H1 (cell line): ENCODE measurements around the gene ARHGAP24. TPM values are rescaled to one million over a fixed set of nuclear protein-coding genes. Genes with fewer than 3 reads are reported as not detected.

ENCODE experiments used
- CTCF ChIA-PET: fragments of 300-600 bp; sonication (Branson Sonifier 250); formaldehyde crosslinking; loops from one replicate; lab custom pipeline; 2021; ENCODE audit not compliant: partially characterized antibody; lab: Charles Lee
- POLR2A ChIA-PET: fragments of 300-600 bp; sonication (Branson Sonifier 250); formaldehyde crosslinking; loops from one replicate; lab custom pipeline; 2021; ENCODE audit warnings: inconsistent platforms; ENCODE audit not compliant: partially characterized antibody; lab: Charles Lee
- DNase-seq, 2 experiments: peaks; one replicate each; pipeline versions ENCODE4 v3.0.0 to v3.0.0-alpha.2; 2010 to 2022; ENCODE audit warnings: low spot score in 2 of 2, low read depth in 1 of 2, mixed read lengths in 1 of 2
- FAIRE-seq: peaks from 2 replicates; lab custom pipeline; 2011; peaks lifted over from hg19 to GRCh38; lab: Jason Lieb, UNC
- H2AFZ ChIP-seq: 2 replicates; pipeline ENCODE4 v1.8.1; 2012; ENCODE audit warnings: low read length, inconsistent platforms
- H2AK5ac ChIP-seq: 2 replicates; pipeline ENCODE4 v1.6.1; 2013; ENCODE audit warnings: low read depth, low read length
- H2BK120ac ChIP-seq: replicated peaks from 2 replicates; pipeline ENCODE3; 2013; ENCODE audit warnings: low read depth, low read length, inconsistent platforms
- H2BK12ac ChIP-seq: 2 replicates; pipeline ENCODE4 v1.6.1; 2013; ENCODE audit warnings: low read depth, low read length
- H2BK15ac ChIP-seq: 2 replicates; pipeline ENCODE4 v1.6.1; 2013; ENCODE audit warnings: low read length
- H2BK20ac ChIP-seq: 2 replicates; pipeline ENCODE4 v1.6.1; 2013; ENCODE audit warnings: low read length
- H2BK5ac ChIP-seq: 2 replicates; pipeline ENCODE4 v1.6.1; 2013; ENCODE audit warnings: low read depth, low read length
- H3K14ac ChIP-seq: 2 replicates; pipeline ENCODE4 v1.6.1; 2013; ENCODE audit warnings: inconsistent platforms; ENCODE audit not compliant: insufficient read length
- H3K18ac ChIP-seq: 2 replicates; pipeline ENCODE4 v1.6.1; 2013; ENCODE audit warnings: low read length; ENCODE audit errors: extremely low read depth
- H3K23ac ChIP-seq: 2 replicates; pipeline ENCODE4 v1.6.1; 2013; ENCODE audit warnings: inconsistent platforms; ENCODE audit not compliant: insufficient read length
- H3K23me2 ChIP-seq: 2 replicates; pipeline ENCODE4 v1.6.1; 2013; ENCODE audit warnings: low read depth, low read length
- H3K27ac ChIP-seq: 2 replicates; pipeline ENCODE4 v1.6.1; 2011; ENCODE audit warnings: low read depth, low read length, inconsistent platforms
- H3K27me3 ChIP-seq, 4 experiments: replicated peaks in 1 of 4; 1 replicate in 1 of 4; 2 replicates in 3 of 4; pipeline versions ENCODE4 v1.6.1 to v1.8.1; 2011 to 2013; ENCODE audit warnings: low read length in 3 of 4, mild to moderate bottlenecking in 3 of 4, inconsistent platforms in 2 of 4, mixed read lengths in 2 of 4, moderate library complexity in 1 of 4; ENCODE audit not compliant: control insufficient read depth in 3 of 4, insufficient read depth in 3 of 4; ENCODE audit errors: extremely low read depth in 1 of 4
- H3K36me3 ChIP-seq, 4 experiments: 2 replicates each; pipeline versions ENCODE4 v1.6.1 to v1.8.1; 2011 to 2013; ENCODE audit warnings: mild to moderate bottlenecking in 4 of 4, low read length in 3 of 4, moderate library complexity in 2 of 4, control low read depth in 1 of 4, inconsistent platforms in 1 of 4; ENCODE audit not compliant: insufficient read depth in 4 of 4, control insufficient read depth in 2 of 4
- H3K4ac ChIP-seq: replicated peaks from 2 replicates; pipeline ENCODE3; 2013; ENCODE audit warnings: low read length, low read depth, mixed read lengths, inconsistent platforms; ENCODE audit not compliant: insufficient read length
- H3K4me1 ChIP-seq, 4 experiments: replicated peaks in 1 of 4; 1 replicate in 1 of 4; 2 replicates in 3 of 4; pipeline versions ENCODE4 v1.6.1 to v1.8.1; 2011 to 2013; ENCODE audit warnings: low read length in 3 of 4, inconsistent platforms in 2 of 4, mixed read lengths in 1 of 4; ENCODE audit not compliant: insufficient read depth in 4 of 4, control insufficient read depth in 3 of 4
- H3K4me2 ChIP-seq, 2 experiments: 2 replicates each; pipeline versions ENCODE4 v1.6.1 to v1.8.1; 2011 to 2013; ENCODE audit warnings: low read depth in 2 of 2, low read length in 2 of 2, control low read depth in 1 of 2, inconsistent platforms in 1 of 2, mild to moderate bottlenecking in 1 of 2; ENCODE audit not compliant: insufficient read depth in 1 of 2
- H3K4me3 ChIP-seq, 4 experiments: fragments of 200-600, 300-600 bp in 1 of 4; sonication (generic), shearing (Covaris generic), sonication (Bioruptor Twin) in 1 of 4; 2 replicates each; pipeline versions ENCODE4 v1.5.1 to v1.8.1; 2011 to 2016; ENCODE audit warnings: low read length in 4 of 4, low read depth in 3 of 4, control low read depth in 2 of 4, inconsistent platforms in 2 of 4, mild to moderate bottlenecking in 2 of 4, mixed read lengths in 1 of 4, moderate library complexity in 1 of 4; ENCODE audit not compliant: insufficient read depth in 2 of 4; ENCODE audit errors: extremely low read depth in 1 of 4
- H3K56ac ChIP-seq: replicated peaks from 2 replicates; pipeline ENCODE3; 2013; ENCODE audit warnings: low read depth, mild to moderate bottlenecking, mixed read lengths, low read length, inconsistent platforms; ENCODE audit not compliant: insufficient read length
- H3K79me1 ChIP-seq: 2 replicates; pipeline ENCODE4 v1.6.1; 2013; ENCODE audit warnings: low read depth, low read length, control low read depth
- H3K79me2 ChIP-seq, 2 experiments: 2 replicates each; pipeline versions ENCODE4 v1.6.1 to v1.8.1; 2012 to 2013; ENCODE audit warnings: low read length in 2 of 2, mild to moderate bottlenecking in 2 of 2, inconsistent platforms in 1 of 2; ENCODE audit not compliant: insufficient read depth in 2 of 2, control insufficient read depth in 1 of 2
- H3K9ac ChIP-seq, 4 experiments: replicated peaks in 1 of 4; 1 replicate in 1 of 4; 2 replicates in 3 of 4; pipeline versions ENCODE4 v1.6.1 to v1.8.1; 2011 to 2013; ENCODE audit warnings: low read depth in 3 of 4, low read length in 3 of 4, control low read depth in 2 of 4, mild to moderate bottlenecking in 2 of 4, moderate library complexity in 2 of 4, inconsistent platforms in 1 of 4; ENCODE audit errors: extremely low read depth in 1 of 4
- H3K9me3 ChIP-seq, 2 experiments: 2 replicates each; pipeline versions ENCODE4 v1.6.1 to v1.8.1; 2012 to 2013; ENCODE audit warnings: mild to moderate bottlenecking in 2 of 2, moderate library complexity in 2 of 2, control low read depth in 1 of 2, inconsistent platforms in 1 of 2, low read depth in 1 of 2, low read length in 1 of 2, mixed read lengths in 1 of 2; ENCODE audit not compliant: insufficient read depth in 2 of 2
- H4K20me1 ChIP-seq, 2 experiments: replicated peaks in 1 of 2; 2 replicates each; pipeline versions ENCODE3 to v1.8.1; 2011 to 2013; ENCODE audit warnings: inconsistent platforms in 2 of 2, low read length in 2 of 2, mild to moderate bottlenecking in 1 of 2; ENCODE audit not compliant: insufficient read depth in 2 of 2, control insufficient read depth in 1 of 2
- H4K5ac ChIP-seq: 2 replicates; pipeline ENCODE4 v1.6.1; 2013; ENCODE audit warnings: low read length, low read depth, mixed read lengths, inconsistent platforms; ENCODE audit not compliant: insufficient read length
- H4K8ac ChIP-seq: 2 replicates; pipeline ENCODE4 v1.8.0; 2013; ENCODE audit warnings: mild to moderate bottlenecking, moderate library complexity, low read length, inconsistent platforms; ENCODE audit not compliant: insufficient read depth; ENCODE audit errors: extremely low read depth
- H4K91ac ChIP-seq: replicated peaks from 2 replicates; pipeline ENCODE3; 2013; ENCODE audit warnings: low read length, mixed read lengths, inconsistent platforms; ENCODE audit not compliant: insufficient read length
- FOSL1 ChIP-seq: IDR thresholded peaks from 2 replicates; pipeline ENCODE4 v1.6.1; 2011; ENCODE audit warnings: mild to moderate bottlenecking, low read depth, low read length, moderate library complexity; ENCODE audit not compliant: insufficient read depth
- GABPA ChIP-seq: IDR thresholded peaks from 2 replicates; pipeline ENCODE4 v1.6.1; 2011; ENCODE audit warnings: mild to moderate bottlenecking, low read length, moderate library complexity, borderline replicate concordance; ENCODE audit not compliant: insufficient read depth
- JUND ChIP-seq: IDR thresholded peaks from 2 replicates; pipeline ENCODE4 v1.6.1; 2011; ENCODE audit warnings: mild to moderate bottlenecking, improper control_type of control experiment, low read length
- USF2 ChIP-seq: IDR thresholded peaks from 2 replicates; pipeline ENCODE4 v1.6.1; 2011; ENCODE audit warnings: low read length, improper control_type of control experiment
- polyA plus RNA-seq, 7 experiments: library from polyadenylated mRNA; depleted of rRNA in 3 of 7; stranded (reverse) in 5 of 7; unstranded in 2 of 7; fragments of >200 nt in 5 of 7; fragments of 200-250 nt in 2 of 7; gene quantifications; 1 replicate in 5 of 7; 2 replicates in 1 of 7; 4 replicates in 1 of 7; pipeline versions ENCODE4 v1.2.1 to v1.2.3, GENCODE V29; 2011 to 2013; ENCODE audit warnings: missing spikeins in 2 of 7, mixed read lengths in 2 of 7
- total RNA-seq: library from RNA; stranded (reverse); fragmentation: NEBNext Ultra II Directional; extraction: Animal tissue kit (Norgen Biotek cat#: 25700); gene quantifications from 2 replicates; pipeline ENCODE4 v1.2.1, GENCODE V29; 2021

ARHGAP24 gene
- total and polyA plus RNA-seq, 2 of the 8 experiments (the other 6 are each of a cell fraction or from before 2014, with no cell fraction given) = 0.08 to 0.50 TPM

GRCh38 chr4:85808864-85809263 lies 333.9 kb downstream of the ARHGAP24 start:
- H4K20me1 ChIP-seq = no peaks in the 10 kb centered on the region
- TF ChIP-seq GABPA = no peak
- TF ChIP-seq FOSL1 = no peak
- no peak for TF ChIP-seq USF2
- TF ChIP-seq JUND = no peak
- no peak overlapping the region for H3K4me2 ChIP-seq

More at GRCh38 chr4:85808864-85809263, 333.9 kb downstream of the ARHGAP24 start:
- no peak overlapping the region for H3K9ac ChIP-seq
- H2BK20ac ChIP-seq = no peak overlapping the region
- peaks cover 0 to 11% (median 5%) of the 10 kb centered on the region in 4 experiments; a peak in 5 of 7 replicates for H3K4me1 ChIP-seq
- H3K36me3 ChIP-seq = no peaks in the 10 kb centered on the region
- ChIA-PET POLR2A (no interaction called here), CTCF (interaction anchor here (0.6 to 0.7 kb wide), 2 partner anchors 12 to 147 kb away, joined by 3 read pairs; no protein-coding TSS in a partner anchor)
- no peaks in the 10 kb centered on the region for H3K9me3 ChIP-seq
- no peak overlapping the region for H3K27ac ChIP-seq
- H3K14ac ChIP-seq = no peak overlapping the region
- no peak overlapping the region for H2AFZ ChIP-seq
- H4K91ac ChIP-seq = no peak overlapping the region
- DNase-seq (no peak), FAIRE-seq (no peak)
- no peak overlapping the region for H2BK120ac ChIP-seq
- no peak overlapping the region for H3K18ac ChIP-seq
- H4K5ac ChIP-seq = no peak overlapping the region
- H2BK15ac ChIP-seq = no peak overlapping the region
- no peak overlapping the region for H3K4ac ChIP-seq
- no peak overlapping the region for H2BK12ac ChIP-seq
- H3K4me3 ChIP-seq = no peak overlapping the region
- no peak overlapping the region for H4K8ac ChIP-seq
- no peak overlapping the region for H2BK5ac ChIP-seq
- no peaks in the 10 kb centered on the region for H3K79me2 ChIP-seq
- H3K27me3 ChIP-seq = no peaks in the 10 kb centered on the region
- H3K79me1 ChIP-seq = no peaks in the 10 kb centered on the region
- H3K23me2 ChIP-seq = no peaks in the 10 kb centered on the region
- no peak overlapping the region for H3K56ac ChIP-seq
- no peak overlapping the region for H3K23ac ChIP-seq
- no peak overlapping the region for H2AK5ac ChIP-seq
